HG03196 (cell line): ENCODE data around the gene KIF13A.
"Not testable (repeated sequence)": the region's sequence is repeated elsewhere in the genome, so short reads cannot be mapped to it uniquely, and the experiment has no call there.

ENCODE experiments used
- ATAC-seq: cut with Tn5 transposase; IDR thresholded peaks from one replicate; pipeline ENCODE4 v1.9.1; 2021; ENCODE audit not compliant: unreplicated experiment

KIF13A gene

GRCh38 chr6:17935188-17936149, 52.0 kb downstream of the KIF13A start:
- no peak for ATAC-seq

- no peak for ATAC-seq
Observed at GRCh38 chr6:17933716-17934115, 53.7 kb downstream of the KIF13A start.

GRCh38 chr6:17932330-17932852, 55.0 kb downstream of the KIF13A start:
- no peak for ATAC-seq

GRCh38 chr6:17931227-17931626, 56.2 kb downstream of the KIF13A start:
- ATAC-seq = no peak

- ATAC-seq = no peak
Observed at GRCh38 chr6:17930321-17930993, 57.0 kb downstream of the KIF13A start.

- no peak for ATAC-seq
Observed at GRCh38 chr6:17928514-17929430, 58.7 kb downstream of the KIF13A start.

- ATAC-seq = no peak
Observed at GRCh38 chr6:17927705-17928104, 59.7 kb downstream of the KIF13A start.

- no peak for ATAC-seq
Observed at GRCh38 chr6:17923401-17923863, 64.0 kb downstream of the KIF13A start.

GRCh38 chr6:17921454-17921853, 66.0 kb downstream of the KIF13A start:
- no peak for ATAC-seq

- ATAC-seq = no peak
Observed at GRCh38 chr6:17919496-17919895, 67.9 kb downstream of the KIF13A start.

- no peak for ATAC-seq
Observed at GRCh38 chr6:17917837-17918763, 69.3 kb downstream of the KIF13A start.

GRCh38 chr6:17914651-17915050, 72.8 kb downstream of the KIF13A start:
- ATAC-seq = no peak

- no peak for ATAC-seq
Observed at GRCh38 chr6:17912521-17912920, 74.9 kb downstream of the KIF13A start.

- not testable (repeated sequence) for ATAC-seq
Observed at GRCh38 chr6:17911656-17912055, 75.8 kb downstream of the KIF13A start.

- ATAC-seq = no peak
Observed at GRCh38 chr6:17910189-17910588, 77.2 kb downstream of the KIF13A start.

- no peak for ATAC-seq
Observed at GRCh38 chr6:17908831-17909230, 78.6 kb downstream of the KIF13A start.

GRCh38 chr6:17907406-17908229, 79.8 kb downstream of the KIF13A start:
- ATAC-seq = no peak
